ENCODE results near the gene ADGRF3.
A peak's percentile ranks its signal among the peaks of the same experiment; 100 is the strongest.
"Not testable (repeated sequence)": the region's sequence is repeated elsewhere in the genome, so short reads cannot be mapped to it uniquely, and the experiment has no call there.

The ADGRF3 gene

GRCh38 chr2:26317377-26318105, 29.0 kb downstream of the ADGRF3 start:
- no peak for DNase-seq (ENCODE audit: low read depth in 2 of 2)

- no peak for DNase-seq (ENCODE audit: low read depth in 2 of 2)
Observed at GRCh38 chr2:26316845-26317244, 29.7 kb downstream of the ADGRF3 start.

GRCh38 chr2:26316041-26316440, 30.5 kb downstream of the ADGRF3 start:
- DNase-seq (ENCODE audit: low read depth in 2 of 2), result no peak

GRCh38 chr2:26314243-26314642, 32.3 kb downstream of the ADGRF3 start:
- no peak for DNase-seq (ENCODE audit: low read depth in 2 of 2)

GRCh38 chr2:26313446-26313845, 33.1 kb downstream of the ADGRF3 start:
- DNase-seq (ENCODE audit: low read depth in 2 of 2), result no peak

- no peak for DNase-seq (ENCODE audit: low read depth in 2 of 2)
Observed at GRCh38 chr2:26312471-26312870, 34.1 kb downstream of the ADGRF3 start.

GRCh38 chr2:26309921-26310320, 36.7 kb downstream of the ADGRF3 start:
- no peak for DNase-seq (ENCODE audit: low read depth in 2 of 2)

GRCh38 chr2:26305540-26305939, 41.0 kb downstream of the ADGRF3 start:
- DNase-seq (ENCODE audit: low read depth in 2 of 2), result no peak

GRCh38 chr2:26305094-26305493, 41.5 kb downstream of the ADGRF3 start:
- DNase-seq (ENCODE audit: low read depth in 2 of 2), result not testable (repeated sequence)

GRCh38 chr2:26302846-26303245, 43.7 kb downstream of the ADGRF3 start:
- DNase-seq (ENCODE audit: low read depth in 2 of 2), result no peak

GRCh38 chr2:26300234-26300925, 46.2 kb downstream of the ADGRF3 start:
- no peak for DNase-seq (ENCODE audit: low read depth in 2 of 2)

GRCh38 chr2:26299471-26300101, 47.0 kb downstream of the ADGRF3 start:
- DNase-seq (ENCODE audit: low read depth in 2 of 2), result no peak

GRCh38 chr2:26298638-26299393, 47.8 kb downstream of the ADGRF3 start:
- DNase-seq (ENCODE audit: low read depth in 2 of 2), result peak in 1 of 2 donors; percentile 10

- DNase-seq (ENCODE audit: low read depth in 2 of 2), result no peak
Observed at GRCh38 chr2:26298286-26298637, 48.3 kb downstream of the ADGRF3 start.

- DNase-seq (ENCODE audit: low read depth in 2 of 2), result no peak
Observed at GRCh38 chr2:26297061-26297460, 49.5 kb downstream of the ADGRF3 start.

GRCh38 chr2:26295511-26295910, 51.1 kb downstream of the ADGRF3 start:
- DNase-seq (ENCODE audit: low read depth in 2 of 2), result no peak

GRCh38 chr2:26292646-26293045, 53.9 kb downstream of the ADGRF3 start:
- no peak for DNase-seq (ENCODE audit: low read depth in 2 of 2)

- no peak for DNase-seq (ENCODE audit: low read depth in 2 of 2)
Observed at GRCh38 chr2:26290001-26290400, 56.6 kb downstream of the ADGRF3 start.

- no peak for DNase-seq (ENCODE audit: low read depth in 2 of 2)
Observed at GRCh38 chr2:26285931-26286330, 60.7 kb downstream of the ADGRF3 start.

- no peak for DNase-seq (ENCODE audit: low read depth in 2 of 2)
Observed at GRCh38 chr2:26284132-26284531, 62.5 kb downstream of the ADGRF3 start.

GRCh38 chr2:26283606-26284005, 63.0 kb downstream of the ADGRF3 start:
- no peak for DNase-seq (ENCODE audit: low read depth in 2 of 2)

- DNase-seq (ENCODE audit: low read depth in 2 of 2), result no peak
Observed at GRCh38 chr2:26281226-26281625, 65.4 kb downstream of the ADGRF3 start.
